Fibroblast of skin of abdomen (primary cell): Measurements from ENCODE around the gene SLC44A3.
"Not testable (repeated sequence)": the region's sequence is repeated elsewhere in the genome, so short reads cannot be mapped to it uniquely, and the experiment has no call there.

Source experiments
- DNase-seq: peaks from one replicate; pipeline ENCODE4 v3.0.0-alpha.2; 2013

SLC44A3 gene

GRCh38 chr1:94937820-94938219 lies 117.7 kb downstream of the SLC44A3 start:
- no peak for DNase-seq

GRCh38 chr1:94940738-94941137 lies 120.6 kb downstream of the SLC44A3 start:
- no peak for DNase-seq

- not testable (repeated sequence) for DNase-seq
These were observed 121.3 kb downstream of the SLC44A3 start for GRCh38 chr1:94941480-94941879.

GRCh38 chr1:94942171-94943128 lies 122.3 kb downstream of the SLC44A3 start:
- no peak for DNase-seq
